ENCODE data around the gene CRACR2B.

The CRACR2B gene

DNA sequence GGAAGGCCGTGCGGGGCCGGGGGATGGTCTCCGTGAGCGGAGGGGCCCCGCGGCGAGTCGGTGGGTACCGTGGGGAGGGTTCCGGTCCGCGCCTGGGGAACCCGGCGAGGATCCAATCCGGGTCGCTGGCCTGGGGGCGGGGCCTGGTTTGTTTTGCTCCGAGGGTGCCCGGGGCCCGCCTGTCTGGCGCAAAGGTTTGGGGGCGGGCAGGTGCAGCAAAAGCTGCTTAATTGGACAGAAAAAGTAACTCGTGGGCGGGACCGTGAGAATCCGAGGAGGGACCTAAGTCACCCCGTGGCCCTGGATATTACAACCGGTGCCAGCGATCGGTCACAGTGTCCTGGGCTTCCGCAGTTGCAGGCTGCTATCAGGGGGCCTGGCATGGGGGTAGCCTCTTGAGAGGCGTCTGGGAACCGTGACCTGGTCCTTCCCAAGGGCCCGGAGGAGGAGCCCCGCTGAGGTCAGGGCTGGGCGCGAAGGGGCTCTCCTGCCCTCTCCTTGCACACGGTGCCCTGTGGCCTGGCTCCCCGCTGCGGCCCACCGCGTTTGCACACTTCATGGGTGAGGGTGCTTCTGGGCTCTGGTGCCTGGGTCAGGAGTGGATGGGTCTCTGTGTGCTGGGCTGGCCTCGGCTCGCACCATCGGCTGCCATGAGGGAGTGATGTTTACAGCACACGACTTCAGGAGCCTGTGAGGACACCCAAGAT, 7.6 kb upstream of the CRACR2B start:
- CTCF ChIA-PET, result interaction anchor here (0.5 to 2.1 kb wide), 4 partner anchors 15 to 25 kb away, joined by 3 to 5 read pairs (median 3); partner anchors contain the start of gene PIDD1
- POLR2A ChIA-PET, result interaction anchor here (0.6 to 11.4 kb wide), 14 partner anchors 11 to 613 kb away, joined by 3 to 202 read pairs (median 8); partner anchors contain the start of genes BET1L, CD151, CEND1 and CRACR2B
- TF ChIP-seq, protein P1, sequence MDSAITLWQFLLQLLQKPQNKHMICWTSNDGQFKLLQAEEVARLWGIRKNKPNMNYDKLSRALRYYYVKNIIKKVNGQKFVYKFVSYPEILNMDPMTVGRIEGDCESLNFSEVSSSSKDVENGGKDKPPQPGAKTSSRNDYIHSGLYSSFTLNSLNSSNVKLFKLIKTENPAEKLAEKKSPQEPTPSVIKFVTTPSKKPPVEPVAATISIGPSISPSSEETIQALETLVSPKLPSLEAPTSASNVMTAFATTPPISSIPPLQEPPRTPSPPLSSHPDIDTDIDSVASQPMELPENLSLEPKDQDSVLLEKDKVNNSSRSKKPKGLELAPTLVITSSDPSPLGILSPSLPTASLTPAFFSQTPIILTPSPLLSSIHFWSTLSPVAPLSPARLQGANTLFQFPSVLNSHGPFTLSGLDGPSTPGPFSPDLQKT (IDR thresholded peaks at IDR 0.05; ENCODE audit: borderline replicate concordance, low read depth, low read length), result no peak
- TF ChIP-seq, protein P2, sequence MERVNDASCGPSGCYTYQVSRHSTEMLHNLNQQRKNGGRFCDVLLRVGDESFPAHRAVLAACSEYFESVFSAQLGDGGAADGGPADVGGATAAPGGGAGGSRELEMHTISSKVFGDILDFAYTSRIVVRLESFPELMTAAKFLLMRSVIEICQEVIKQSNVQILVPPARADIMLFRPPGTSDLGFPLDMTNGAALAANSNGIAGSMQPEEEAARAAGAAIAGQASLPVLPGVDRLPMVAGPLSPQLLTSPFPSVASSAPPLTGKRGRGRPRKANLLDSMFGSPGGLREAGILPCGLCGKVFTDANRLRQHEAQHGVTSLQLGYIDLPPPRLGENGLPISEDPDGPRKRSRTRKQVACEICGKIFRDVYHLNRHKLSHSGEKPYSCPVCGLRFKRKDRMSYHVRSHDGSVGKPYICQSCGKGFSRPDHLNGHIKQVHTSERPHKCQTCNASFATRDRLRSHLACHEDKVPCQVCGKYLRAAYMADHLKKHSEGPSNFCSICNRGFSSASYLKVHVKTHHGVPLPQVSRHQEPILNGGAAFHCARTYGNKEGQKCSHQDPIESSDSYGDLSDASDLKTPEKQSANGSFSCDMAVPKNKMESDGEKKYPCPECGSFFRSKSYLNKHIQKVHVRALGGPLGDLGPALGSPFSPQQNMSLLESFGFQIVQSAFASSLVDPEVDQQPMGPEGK (tag by site-specific recombination; IDR thresholded peaks at IDR 0.05), result peak; percentile 59; the same call in 1 of the 2 replicates
- TF ChIP-seq, protein P3, sequence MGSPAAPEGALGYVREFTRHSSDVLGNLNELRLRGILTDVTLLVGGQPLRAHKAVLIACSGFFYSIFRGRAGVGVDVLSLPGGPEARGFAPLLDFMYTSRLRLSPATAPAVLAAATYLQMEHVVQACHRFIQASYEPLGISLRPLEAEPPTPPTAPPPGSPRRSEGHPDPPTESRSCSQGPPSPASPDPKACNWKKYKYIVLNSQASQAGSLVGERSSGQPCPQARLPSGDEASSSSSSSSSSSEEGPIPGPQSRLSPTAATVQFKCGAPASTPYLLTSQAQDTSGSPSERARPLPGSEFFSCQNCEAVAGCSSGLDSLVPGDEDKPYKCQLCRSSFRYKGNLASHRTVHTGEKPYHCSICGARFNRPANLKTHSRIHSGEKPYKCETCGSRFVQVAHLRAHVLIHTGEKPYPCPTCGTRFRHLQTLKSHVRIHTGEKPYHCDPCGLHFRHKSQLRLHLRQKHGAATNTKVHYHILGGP (tag by site-specific recombination; IDR thresholded peaks at IDR 0.05), result no peak
- no peak for TF ChIP-seq ZNF16 (tag by site-specific recombination; IDR thresholded peaks at IDR 0.05; ENCODE audit: low read depth)
- TF ChIP-seq, protein P4, sequence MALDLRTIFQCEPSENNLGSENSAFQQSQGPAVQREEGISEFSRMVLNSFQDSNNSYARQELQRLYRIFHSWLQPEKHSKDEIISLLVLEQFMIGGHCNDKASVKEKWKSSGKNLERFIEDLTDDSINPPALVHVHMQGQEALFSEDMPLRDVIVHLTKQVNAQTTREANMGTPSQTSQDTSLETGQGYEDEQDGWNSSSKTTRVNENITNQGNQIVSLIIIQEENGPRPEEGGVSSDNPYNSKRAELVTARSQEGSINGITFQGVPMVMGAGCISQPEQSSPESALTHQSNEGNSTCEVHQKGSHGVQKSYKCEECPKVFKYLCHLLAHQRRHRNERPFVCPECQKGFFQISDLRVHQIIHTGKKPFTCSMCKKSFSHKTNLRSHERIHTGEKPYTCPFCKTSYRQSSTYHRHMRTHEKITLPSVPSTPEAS (tag by site-specific recombination; IDR thresholded peaks at IDR 0.05), result no peak
- TF ChIP-seq ZNF776 (tag by site-specific recombination; IDR thresholded peaks at IDR 0.05; ENCODE audit: borderline replicate concordance), result no peak
- TF ChIP-seq ZFP37 (tag by site-specific recombination; IDR thresholded peaks at IDR 0.05), result no peak
- TF ChIP-seq ZNF600 (tag by site-specific recombination; IDR thresholded peaks at IDR 0.05), result peak; percentile 17; the same call in 1 of the 2 replicates
- TF ChIP-seq YY1 (tag by site-specific recombination; IDR thresholded peaks at IDR 0.05), result no peak
- TF ChIP-seq, protein P5, sequence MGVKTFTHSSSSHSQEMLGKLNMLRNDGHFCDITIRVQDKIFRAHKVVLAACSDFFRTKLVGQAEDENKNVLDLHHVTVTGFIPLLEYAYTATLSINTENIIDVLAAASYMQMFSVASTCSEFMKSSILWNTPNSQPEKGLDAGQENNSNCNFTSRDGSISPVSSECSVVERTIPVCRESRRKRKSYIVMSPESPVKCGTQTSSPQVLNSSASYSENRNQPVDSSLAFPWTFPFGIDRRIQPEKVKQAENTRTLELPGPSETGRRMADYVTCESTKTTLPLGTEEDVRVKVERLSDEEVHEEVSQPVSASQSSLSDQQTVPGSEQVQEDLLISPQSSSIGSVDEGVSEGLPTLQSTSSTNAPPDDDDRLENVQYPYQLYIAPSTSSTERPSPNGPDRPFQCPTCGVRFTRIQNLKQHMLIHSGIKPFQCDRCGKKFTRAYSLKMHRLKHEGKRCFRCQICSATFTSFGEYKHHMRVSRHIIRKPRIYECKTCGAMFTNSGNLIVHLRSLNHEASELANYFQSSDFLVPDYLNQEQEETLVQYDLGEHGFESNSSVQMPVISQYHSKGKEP (tag by site-specific recombination; IDR thresholded peaks at IDR 0.05), result no peak
- no peak for TF ChIP-seq ZNF48 (tag by site-specific recombination; IDR thresholded peaks at IDR 0.05)
- TF ChIP-seq SP2 (tag by site-specific recombination; IDR thresholded peaks at IDR 0.05), result peak; percentile 93
- TF ChIP-seq ZIC2 (tag by site-specific recombination; IDR thresholded peaks at IDR 0.05), result peak; percentile 60
- no peak for TF ChIP-seq ZNF558 (tag by site-specific recombination; IDR thresholded peaks at IDR 0.05)
- peak; percentile 97 for TF ChIP-seq ZNF335 (tag by site-specific recombination; conservative IDR thresholded peaks at IDR 0.05)
- no peak for TF ChIP-seq WT1 (tag by site-specific recombination; IDR thresholded peaks at IDR 0.05)
- TF ChIP-seq, protein P6, sequence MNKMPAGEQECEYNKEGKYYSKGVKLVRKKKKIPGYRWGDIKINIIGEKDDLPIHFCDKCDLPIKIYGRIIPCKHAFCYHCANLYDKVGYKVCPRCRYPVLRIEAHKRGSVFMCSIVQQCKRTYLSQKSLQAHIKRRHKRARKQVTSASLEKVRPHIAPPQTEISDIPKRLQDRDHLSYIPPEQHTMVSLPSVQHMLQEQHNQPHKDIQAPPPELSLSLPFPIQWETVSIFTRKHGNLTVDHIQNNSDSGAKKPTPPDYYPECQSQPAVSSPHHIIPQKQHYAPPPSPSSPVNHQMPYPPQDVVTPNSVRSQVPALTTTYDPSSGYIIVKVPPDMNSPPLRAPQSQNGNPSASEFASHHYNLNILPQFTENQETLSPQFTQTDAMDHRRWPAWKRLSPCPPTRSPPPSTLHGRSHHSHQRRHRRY (tag by site-specific recombination; IDR thresholded peaks at IDR 0.05), result no peak
- no peak for TF ChIP-seq GLI4 (tag by site-specific recombination; IDR thresholded peaks at IDR 0.05)
- peak; percentile 70 for TF ChIP-seq GLIS2 (tag by site-specific recombination; IDR thresholded peaks at IDR 0.05)
- no peak for TF ChIP-seq ZBTB21 (tag by site-specific recombination; IDR thresholded peaks at IDR 0.05)
- TF ChIP-seq SP3 (tag by site-specific recombination; IDR thresholded peaks at IDR 0.05), result peak; percentile 74
- TF ChIP-seq ZNF324 (tag by site-specific recombination; IDR thresholded peaks at IDR 0.05), result no peak
- TF ChIP-seq EGR2 (tag by site-specific recombination; IDR thresholded peaks at IDR 0.05; ENCODE audit: low read depth), result 0 out of 2 replicates have a peak, but pooled peaks have one; percentile 18
- TF ChIP-seq ZNF37A (tag by site-specific recombination; IDR thresholded peaks at IDR 0.05), result no peak
- TF ChIP-seq, protein P7, sequence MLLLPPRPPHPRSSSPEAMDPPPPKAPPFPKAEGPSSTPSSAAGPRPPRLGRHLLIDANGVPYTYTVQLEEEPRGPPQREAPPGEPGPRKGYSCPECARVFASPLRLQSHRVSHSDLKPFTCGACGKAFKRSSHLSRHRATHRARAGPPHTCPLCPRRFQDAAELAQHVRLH (tag by site-specific recombination; IDR thresholded peaks at IDR 0.05), result no peak
- TF ChIP-seq ZNF544 (tag by site-specific recombination; IDR thresholded peaks at IDR 0.05), result no peak
- no peak for TF ChIP-seq ZNF169 (tag by site-specific recombination; IDR thresholded peaks at IDR 0.05)
- TF ChIP-seq ZNF391 (tag by site-specific recombination; IDR thresholded peaks at IDR 0.05; ENCODE audit: borderline replicate concordance, low read depth), result no peak

More for the DNA sequence above, 7.6 kb upstream of the CRACR2B start:
- peaks cover 2 to 43% of the 10 kb centered on the region in 2 experiments; a peak in 2 of 3 replicates for H3K36me3 ChIP-seq (ENCODE audit: control insufficient read depth in 2 of 2, insufficient read depth in 1 of 2, low read length in 2 of 2)
- peak overlapping the region; percentile 94 for H3K4me3 ChIP-seq (ENCODE audit: low read depth, low read length)
- peak overlapping the region; percentile 81; the same call in 1 of the 2 replicates for H3K27ac ChIP-seq (ENCODE audit: extremely low read depth, low read depth, low read length)
- 0 out of 2 replicates have a peak, but pooled peaks cover 3% of the 10 kb centered on the region for H3K4me1 ChIP-seq (ENCODE audit: control insufficient read depth, insufficient read depth, low read length)
- no peaks in the 10 kb centered on the region for H3K9me3 ChIP-seq (ENCODE audit: control insufficient read depth, insufficient read depth, low read depth, low read length)

Data from HEK293 (cell line).